Peyer's patch (tissue), 4 donors: ENCODE data around the gene ILF3.

Experiments used
- POLR2A ChIP-seq, 2 donors: fragments of 450-650 bp; IDR thresholded peaks; one replicate each; pipeline ENCODE4 v1.5.1; 2017; ENCODE audit warnings: antibody characterized with exemption in 2 of 2, mild to moderate bottlenecking in 2 of 2, moderate library complexity in 2 of 2
- TF ChIP-seq, protein P1 (sequence below), 6 experiments: fragments of 450-650 bp in 4 of 6; fragments of 200-600 bp in 2 of 6; sonication (generic) in 1 of 6; IDR thresholded peaks; one replicate each; pipeline ENCODE4 v1.5.1; 2017 to 2019; ENCODE audit warnings: antibody characterized with exemption in 6 of 6, mild to moderate bottlenecking in 3 of 6, moderate library complexity in 1 of 6

DNA sequence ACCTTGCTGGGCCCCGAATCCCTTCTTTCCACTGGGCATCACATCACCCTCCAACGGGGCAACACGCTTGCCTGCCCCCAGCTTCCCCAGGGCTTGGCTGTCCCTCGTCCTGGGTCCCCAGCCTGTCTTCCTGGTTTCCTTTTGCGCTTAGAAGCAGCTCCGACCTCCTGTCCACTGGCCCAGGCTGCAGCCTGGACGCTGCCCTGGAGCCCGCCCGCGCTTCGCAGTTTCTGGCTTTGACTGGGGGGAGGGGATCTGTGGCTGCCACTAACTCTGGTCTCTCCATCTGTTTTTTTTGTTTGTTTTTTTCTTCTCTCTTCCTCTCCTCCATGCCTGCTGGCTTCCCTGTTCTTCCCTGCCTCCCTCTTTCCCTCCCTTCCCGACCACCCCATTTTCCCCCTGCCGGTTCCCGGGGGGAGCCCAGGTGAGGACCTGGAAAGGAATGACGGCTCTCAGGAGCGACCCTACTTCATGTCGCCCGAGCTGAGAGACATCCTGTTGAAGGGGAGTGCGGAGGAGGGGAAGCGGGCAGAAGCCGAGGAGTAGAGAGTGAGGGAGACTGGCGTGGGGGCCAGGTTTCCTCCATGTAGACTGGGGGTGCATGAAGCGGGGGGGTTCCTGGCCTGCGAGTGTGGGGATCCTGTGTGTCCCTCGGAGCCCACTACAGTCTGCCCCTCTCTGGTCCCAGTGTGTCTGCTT, 11.5 kb upstream of the ILF3 start:
- TF ChIP-seq, protein P1, sequence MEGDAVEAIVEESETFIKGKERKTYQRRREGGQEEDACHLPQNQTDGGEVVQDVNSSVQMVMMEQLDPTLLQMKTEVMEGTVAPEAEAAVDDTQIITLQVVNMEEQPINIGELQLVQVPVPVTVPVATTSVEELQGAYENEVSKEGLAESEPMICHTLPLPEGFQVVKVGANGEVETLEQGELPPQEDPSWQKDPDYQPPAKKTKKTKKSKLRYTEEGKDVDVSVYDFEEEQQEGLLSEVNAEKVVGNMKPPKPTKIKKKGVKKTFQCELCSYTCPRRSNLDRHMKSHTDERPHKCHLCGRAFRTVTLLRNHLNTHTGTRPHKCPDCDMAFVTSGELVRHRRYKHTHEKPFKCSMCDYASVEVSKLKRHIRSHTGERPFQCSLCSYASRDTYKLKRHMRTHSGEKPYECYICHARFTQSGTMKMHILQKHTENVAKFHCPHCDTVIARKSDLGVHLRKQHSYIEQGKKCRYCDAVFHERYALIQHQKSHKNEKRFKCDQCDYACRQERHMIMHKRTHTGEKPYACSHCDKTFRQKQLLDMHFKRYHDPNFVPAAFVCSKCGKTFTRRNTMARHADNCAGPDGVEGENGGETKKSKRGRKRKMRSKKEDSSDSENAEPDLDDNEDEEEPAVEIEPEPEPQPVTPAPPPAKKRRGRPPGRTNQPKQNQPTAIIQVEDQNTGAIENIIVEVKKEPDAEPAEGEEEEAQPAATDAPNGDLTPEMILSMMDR (IDR thresholded peaks at IDR 0.05) = no peak
- TF ChIP-seq POLR2A (IDR thresholded peaks at IDR 0.05) = no peak
